BE2C (cell line): ENCODE data around the gene IFFO2.

Experiments used
- DNase-seq: peaks from one replicate; pipeline ENCODE4 v3.0.0-alpha.2; 2020
- H3K27me3 ChIP-seq: fragments of 250-450 bp; sonication (Bioruptor Pico); 2 replicates; pipeline ENCODE4 v1.5.1; 2020; ENCODE audit warnings: mild to moderate bottlenecking
- H3K36me3 ChIP-seq: fragments of 250-450 bp; sonication (Bioruptor Pico); 2 replicates; pipeline ENCODE4 v1.5.1; 2020; ENCODE audit warnings: mild to moderate bottlenecking
- H3K4me1 ChIP-seq: fragments of 250-450 bp; sonication (Bioruptor Pico); 2 replicates; pipeline ENCODE4 v1.5.1; 2020
- H3K4me3 ChIP-seq: 2 replicates; pipeline ENCODE4 v1.5.1; 2011; ENCODE audit warnings: low read depth, low read length
- H3K9me3 ChIP-seq: fragments of 250-450 bp; sonication (Bioruptor Pico); 2 replicates; pipeline ENCODE4 v1.5.1; 2020
- TF ChIP-seq, protein P1 (sequence below): IDR thresholded peaks from 2 replicates; pipeline ENCODE4 v1.5.1; 2012; ENCODE audit warnings: mild to moderate bottlenecking, low read depth, low read length

Gene IFFO2

GRCh38 chr1:18878538-18879214 is 77.8 kb downstream of the IFFO2 start:
- no peak overlapping the region for H3K4me3 ChIP-seq
- H3K36me3 ChIP-seq = no peaks in the 10 kb centered on the region
- 0 out of 2 replicates have a peak, but pooled peaks cover 2% of the 10 kb centered on the region for H3K4me1 ChIP-seq
- H3K27me3 ChIP-seq = no peaks in the 10 kb centered on the region
- DNase-seq = peak; percentile 36
- no peaks in the 10 kb centered on the region for H3K9me3 ChIP-seq
- TF ChIP-seq, protein P1, sequence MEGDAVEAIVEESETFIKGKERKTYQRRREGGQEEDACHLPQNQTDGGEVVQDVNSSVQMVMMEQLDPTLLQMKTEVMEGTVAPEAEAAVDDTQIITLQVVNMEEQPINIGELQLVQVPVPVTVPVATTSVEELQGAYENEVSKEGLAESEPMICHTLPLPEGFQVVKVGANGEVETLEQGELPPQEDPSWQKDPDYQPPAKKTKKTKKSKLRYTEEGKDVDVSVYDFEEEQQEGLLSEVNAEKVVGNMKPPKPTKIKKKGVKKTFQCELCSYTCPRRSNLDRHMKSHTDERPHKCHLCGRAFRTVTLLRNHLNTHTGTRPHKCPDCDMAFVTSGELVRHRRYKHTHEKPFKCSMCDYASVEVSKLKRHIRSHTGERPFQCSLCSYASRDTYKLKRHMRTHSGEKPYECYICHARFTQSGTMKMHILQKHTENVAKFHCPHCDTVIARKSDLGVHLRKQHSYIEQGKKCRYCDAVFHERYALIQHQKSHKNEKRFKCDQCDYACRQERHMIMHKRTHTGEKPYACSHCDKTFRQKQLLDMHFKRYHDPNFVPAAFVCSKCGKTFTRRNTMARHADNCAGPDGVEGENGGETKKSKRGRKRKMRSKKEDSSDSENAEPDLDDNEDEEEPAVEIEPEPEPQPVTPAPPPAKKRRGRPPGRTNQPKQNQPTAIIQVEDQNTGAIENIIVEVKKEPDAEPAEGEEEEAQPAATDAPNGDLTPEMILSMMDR = no peak

GRCh38 chr1:18877282-18877681 is 79.2 kb downstream of the IFFO2 start:
- H3K4me3 ChIP-seq = no peak overlapping the region
- TF ChIP-seq, protein P1 = no peak
- no peak for DNase-seq
- 0 out of 2 replicates have a peak, but pooled peaks cover 2% of the 10 kb centered on the region for H3K4me1 ChIP-seq
- no peaks in the 10 kb centered on the region for H3K9me3 ChIP-seq
- no peaks in the 10 kb centered on the region for H3K36me3 ChIP-seq
- H3K27me3 ChIP-seq = no peaks in the 10 kb centered on the region

- Histone ChIP-seq H3K4me1 (0 out of 2 replicates have a peak, but pooled peaks cover 2% of the 10 kb centered on the region), H3K27me3 (no peaks in the 10 kb centered on the region), H3K9me3 (no peaks in the 10 kb centered on the region), H3K36me3 (no peaks in the 10 kb centered on the region), H3K4me3 (no peak overlapping the region)
- DNase-seq = no peak
- TF ChIP-seq, protein P1 = no peak
Observed at GRCh38 chr1:18876210-18876609, 80.3 kb downstream of the IFFO2 start.

GRCh38 chr1:18875796-18876128 is 80.7 kb downstream of the IFFO2 start:
- Histone ChIP-seq H3K27me3 (no peaks in the 10 kb centered on the region), H3K4me3 (no peak overlapping the region), H3K36me3 (no peaks in the 10 kb centered on the region), H3K9me3 (no peaks in the 10 kb centered on the region), H3K4me1 (0 out of 2 replicates have a peak, but pooled peaks cover 2% of the 10 kb centered on the region)
- DNase-seq = no peak
- TF ChIP-seq, protein P1 = no peak

- DNase-seq = peak; percentile 80
- TF ChIP-seq, protein P1 = peak; percentile 72
- no peaks in the 10 kb centered on the region for H3K27me3 ChIP-seq
- H3K36me3 ChIP-seq = no peaks in the 10 kb centered on the region
- no peaks in the 10 kb centered on the region for H3K9me3 ChIP-seq
- H3K4me3 ChIP-seq = no peak overlapping the region
- no peaks in the 10 kb centered on the region for H3K4me1 ChIP-seq
Observed at GRCh38 chr1:18875107-18875795, 81.2 kb downstream of the IFFO2 start.

DNA sequence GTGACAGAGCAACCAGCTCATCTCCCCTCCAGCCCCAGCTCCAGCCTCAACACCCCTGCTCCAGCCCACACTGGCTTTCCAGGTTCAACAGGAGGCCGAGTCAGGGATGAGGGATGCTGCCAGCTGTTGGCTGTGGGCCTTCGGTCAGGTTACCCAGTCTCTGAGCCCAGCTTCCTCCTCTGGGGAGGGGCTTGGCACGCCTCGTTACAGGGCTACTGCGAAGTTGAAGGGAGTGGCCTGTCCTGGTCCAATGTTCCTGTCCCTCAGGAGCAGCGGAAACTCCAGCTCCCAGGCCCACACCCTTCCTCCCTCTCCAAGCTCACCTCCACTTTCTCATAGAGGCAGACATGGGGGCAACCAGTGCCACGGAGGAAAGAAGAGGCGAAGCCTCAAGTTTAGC is 81.9 kb downstream of the IFFO2 start:
- TF ChIP-seq, protein P1 = no peak
- H3K36me3 ChIP-seq = no peaks in the 10 kb centered on the region
- no peaks in the 10 kb centered on the region for H3K27me3 ChIP-seq
- H3K4me1 ChIP-seq = no peaks in the 10 kb centered on the region
- no peaks in the 10 kb centered on the region for H3K9me3 ChIP-seq
- no peak for DNase-seq
- no peak overlapping the region for H3K4me3 ChIP-seq
